ENCODE data around the gene MACROD2.

The MACROD2 gene

GRCh38 chr20:14609328-14610221, 614.3 kb downstream of the MACROD2 start:
- DNase-seq, result no peak

GRCh38 chr20:14611479-14611878, 616.2 kb downstream of the MACROD2 start:
- no peak for DNase-seq

- no peak for DNase-seq
These were observed 617.1 kb downstream of the MACROD2 start for GRCh38 chr20:14612391-14612790.

GRCh38 chr20:14616003-14616402, 620.7 kb downstream of the MACROD2 start:
- DNase-seq, result no peak

- DNase-seq, result no peak
These were observed 621.8 kb downstream of the MACROD2 start for GRCh38 chr20:14617123-14617522.

GRCh38 chr20:14619411-14619810, 624.1 kb downstream of the MACROD2 start:
- DNase-seq, result no peak

GRCh38 chr20:14622796-14623195, 627.5 kb downstream of the MACROD2 start:
- DNase-seq, result no peak

GRCh38 chr20:14631011-14631410, 635.7 kb downstream of the MACROD2 start:
- DNase-seq, result no peak

GRCh38 chr20:14632906-14633305, 637.6 kb downstream of the MACROD2 start:
- no peak for DNase-seq

- no peak for DNase-seq
These were observed 638.2 kb downstream of the MACROD2 start for GRCh38 chr20:14633507-14633906.

GRCh38 chr20:14634665-14635064, 639.3 kb downstream of the MACROD2 start:
- no peak for DNase-seq

GRCh38 chr20:14637441-14637840, 642.1 kb downstream of the MACROD2 start:
- no peak for DNase-seq

GRCh38 chr20:14643146-14643545, 647.8 kb downstream of the MACROD2 start:
- no peak for DNase-seq

GRCh38 chr20:14643556-14643955, 648.2 kb downstream of the MACROD2 start:
- no peak for DNase-seq

- no peak for DNase-seq
These were observed 649.2 kb downstream of the MACROD2 start for GRCh38 chr20:14644306-14645097.

GRCh38 chr20:14647016-14647415, 651.7 kb downstream of the MACROD2 start:
- no peak for DNase-seq

- no peak for DNase-seq
These were observed 654.3 kb downstream of the MACROD2 start for GRCh38 chr20:14649662-14650061.

- no peak for DNase-seq
These were observed 662.1 kb downstream of the MACROD2 start for GRCh38 chr20:14657266-14658005.

GRCh38 chr20:14664101-14664500, 668.8 kb downstream of the MACROD2 start:
- no peak for DNase-seq

GRCh38 chr20:14666696-14667095, 671.4 kb downstream of the MACROD2 start:
- no peak for DNase-seq

- DNase-seq, result no peak
These were observed 671.9 kb downstream of the MACROD2 start for GRCh38 chr20:14667226-14667625.

- no peak for DNase-seq
These were observed 676.8 kb downstream of the MACROD2 start for GRCh38 chr20:14672066-14672465.

- DNase-seq, result no peak
These were observed 677.8 kb downstream of the MACROD2 start for GRCh38 chr20:14673164-14673563.

All from activated effector memory CD4-positive, alpha-beta T cell treated with anti-CD3 and anti-CD28 coated beads, Interleukin-2, amount 50 U/mL, for 16 hours (primary cell).